Measurements from ENCODE around the gene DAAM2.

GRCh38 chr6:39882531-39882899, 90.3 kb downstream of the DAAM2 start:
- TF ChIP-seq CTCF (IDR thresholded peaks at IDR 0.05 in 4 of 5, conservative IDR thresholded peaks at IDR 0.05 in 1 of 5), result no peak
- TF ChIP-seq POLR2A (IDR thresholded peaks at IDR 0.05), result no peak

Data from gastrocnemius medialis (tissue), 4 donors.